Endothelial cell of umbilical vein (primary cell): ENCODE data around the gene GHRH. TPM values are rescaled to one million over a fixed set of nuclear protein-coding genes. Genes with fewer than 3 reads are reported as not detected.

Experiments
- BruUV-seq: library from RNA; stranded (reverse); fragments of 400-500 nt; replicated peaks from 2 replicates; lab custom pipeline; 2021; lab: Mats Ljungman, UMichigan
- CTCF ChIA-PET: fragments of 300-600, 350-600 bp; sonication (Branson Sonifier 250); formaldehyde crosslinking; loops from one replicate; lab custom pipeline; 2021; ENCODE audit warnings: antibody characterized with exemption, inconsistent platforms; lab: Charles Lee
- POLR2A ChIA-PET: fragments of 300-600, 350-600 bp; sonication (Branson Sonifier 250); formaldehyde crosslinking; loops from one replicate; lab custom pipeline; 2021; ENCODE audit warnings: antibody characterized with exemption, inconsistent platforms; lab: Charles Lee
- DNase-seq: peaks from one replicate; pipeline ENCODE4 v3.0.0-alpha.2; 2011; ENCODE audit warnings: low read depth, low spot score
- FAIRE-seq: peaks from 2 replicates; lab custom pipeline; 2011; peaks lifted over from hg19 to GRCh38; lab: Jason Lieb, UNC
- H2AFZ ChIP-seq: 2 replicates; pipeline ENCODE4 v1.6.0; 2012; ENCODE audit warnings: low read depth, low read length, control low read depth, inconsistent platforms
- H3K27ac ChIP-seq: 2 replicates; pipeline ENCODE4 v1.5.1; 2011; ENCODE audit warnings: low read depth, mild to moderate bottlenecking, control low read depth, low read length, moderate library complexity; ENCODE audit not compliant: insufficient read depth
- H3K27me3 ChIP-seq, 2 experiments: 2 replicates each; pipeline versions ENCODE4 v1.6.0 to v1.6.1; 2011; ENCODE audit warnings: low read length in 2 of 2, mixed read lengths in 1 of 2; ENCODE audit not compliant: control insufficient read depth in 2 of 2, insufficient read depth in 2 of 2
- H3K36me3 ChIP-seq, 2 experiments: 2 replicates in 1 of 2; 3 replicates in 1 of 2; pipeline ENCODE4 v1.5.1; 2011; ENCODE audit warnings: low read length in 2 of 2, mild to moderate bottlenecking in 1 of 2, moderate library complexity in 1 of 2; ENCODE audit not compliant: control insufficient read depth in 2 of 2, insufficient read depth in 2 of 2; ENCODE audit errors: extremely low read depth in 1 of 2
- H3K4me1 ChIP-seq: 3 replicates; pipeline ENCODE4 v1.5.1; 2011; ENCODE audit warnings: mild to moderate bottlenecking, low read length; ENCODE audit not compliant: control insufficient read depth, insufficient read depth; ENCODE audit errors: extremely low read depth
- H3K4me2 ChIP-seq: 2 replicates; pipeline ENCODE4 v1.6.1; 2011; ENCODE audit warnings: low read length, control low read depth, mixed read lengths; ENCODE audit not compliant: insufficient read depth
- H3K4me3 ChIP-seq, 3 experiments: fragments of 200-600 bp in 1 of 3; sonication (generic), shearing (Covaris generic) in 1 of 3; replicated peaks in 1 of 3; 2 replicates each; pipeline ENCODE4 v1.5.1; 2011 to 2016; ENCODE audit warnings: control low read depth in 3 of 3, low read length in 3 of 3, mild to moderate bottlenecking in 2 of 3, inconsistent platforms in 1 of 3, low read depth in 1 of 3, moderate library complexity in 1 of 3; ENCODE audit not compliant: insufficient read depth in 1 of 3
- H3K79me2 ChIP-seq: 2 replicates; pipeline ENCODE4 v1.6.0; 2012; ENCODE audit warnings: low read length, inconsistent platforms; ENCODE audit not compliant: control insufficient read depth, insufficient read depth
- H3K9ac ChIP-seq: replicated peaks from 2 replicates; pipeline ENCODE3; 2011; ENCODE audit warnings: low read length, control low read depth; ENCODE audit not compliant: insufficient read depth; ENCODE audit errors: extremely low read depth
- H3K9me1 ChIP-seq: replicated peaks from 3 replicates; pipeline ENCODE4 v1.6.0; 2011; ENCODE audit warnings: mild to moderate bottlenecking, low read length; ENCODE audit not compliant: control insufficient read depth, insufficient read depth; ENCODE audit errors: extremely low read depth
- H3K9me3 ChIP-seq: replicated peaks from 2 replicates; pipeline ENCODE4 v1.5.1; 2012; ENCODE audit warnings: low read length, inconsistent platforms; ENCODE audit not compliant: control insufficient read depth, insufficient read depth
- H4K20me1 ChIP-seq: replicated peaks from 2 replicates; pipeline ENCODE3; 2011; ENCODE audit warnings: mild to moderate bottlenecking, low read length; ENCODE audit not compliant: control insufficient read depth, insufficient read depth; ENCODE audit errors: extremely low read depth
- CTCF ChIP-seq, 2 donors: IDR thresholded peaks; 1 replicate in 1 of 2; 2 replicates in 1 of 2; pipeline ENCODE4 v1.5.1; 2011; ENCODE audit warnings: low read length in 2 of 2, mild to moderate bottlenecking in 2 of 2, moderate library complexity in 2 of 2, control low read depth in 1 of 2, inconsistent platforms in 1 of 2, low read depth in 1 of 2; ENCODE audit not compliant: insufficient read depth in 1 of 2; ENCODE audit errors: extremely low read depth in 1 of 2
- FOS ChIP-seq: IDR thresholded peaks from 2 replicates; pipeline ENCODE4 v1.6.1; 2011; ENCODE audit warnings: mild to moderate bottlenecking, low read length, moderate library complexity, borderline replicate concordance; ENCODE audit not compliant: insufficient read depth
- GATA2 ChIP-seq: IDR thresholded peaks from 2 replicates; pipeline ENCODE4 v1.7.0; 2011; ENCODE audit warnings: low read depth, mild to moderate bottlenecking, moderate library complexity, mixed read lengths, low read length; ENCODE audit not compliant: insufficient read length, insufficient read depth
- MAX ChIP-seq: IDR thresholded peaks from 2 replicates; pipeline ENCODE4 v1.6.1; 2011; ENCODE audit not compliant: insufficient read depth, insufficient read length
- POLR2A ChIP-seq: IDR thresholded peaks from 2 replicates; pipeline ENCODE4 v1.6.1; 2012; ENCODE audit warnings: low read depth, mild to moderate bottlenecking, control low read depth, low read length
- POLR2AphosphoS5 ChIP-seq: IDR thresholded peaks from 2 replicates; pipeline ENCODE4 v1.6.1; 2012; ENCODE audit warnings: low read depth, mild to moderate bottlenecking, control low read depth, low read length, moderate library complexity; ENCODE audit not compliant: insufficient read depth
- dilution Hi-C: fragments of 300-500 bp; cut with MboI; formaldehyde crosslinking; loops from one replicate; pipeline ENCODE4 v1.15.0; 2019; ENCODE audit warnings: low sequenced_read_pairs; ENCODE audit not compliant: extremely low pct_ligation_motif_present
- intact Hi-C: fragments of 100-400 bp; cut with micrococcal nuclease; formaldehyde crosslinking; loops from one replicate; pipeline ENCODE4 v1.10.0; 2022
- polyA plus RNA-seq, 4 experiments: library from polyadenylated mRNA; depleted of rRNA in 3 of 4; stranded (reverse) in 3 of 4; unstranded in 1 of 4; fragments of >200 nt; gene quantifications; 2 replicates each; pipeline versions ENCODE4 v1.2.1 to v1.2.3, GENCODE V29; 2011 to 2012; ENCODE audit warnings: missing spikeins in 1 of 4
- total RNA-seq: library from RNA; stranded (reverse); gene quantifications from 2 replicates; pipeline ENCODE4 v1.2.3, GENCODE V29; 2021

GHRH gene
- total and polyA plus RNA-seq, 2 donors (not counting 3 experiments of a cell fraction or from before 2014, with no cell fraction given): not detected

- dilution Hi-C loops: no loop called here
- Histone ChIP-seq H3K4me1 (no peaks in the 10 kb centered on the region), H3K4me2 (no peak overlapping the region), H2AFZ (no peak overlapping the region), H3K27me3 (no peaks in the 10 kb centered on the region), H3K9me3 (no peaks in the 10 kb centered on the region), H3K4me3 (no peak overlapping the region), H3K79me2 (no peaks in the 10 kb centered on the region), H3K9ac (no peak overlapping the region), H4K20me1 (no peaks in the 10 kb centered on the region), H3K9me1 (no peaks in the 10 kb centered on the region), H3K27ac (no peak overlapping the region), H3K36me3 (peaks cover 46 to 57% of the 10 kb centered on the region in 2 experiments)
- CTCF ChIA-PET: interaction anchor here (0.7 to 2.1 kb wide), 2 partner anchors 33 to 42 kb away, joined by 3 to 7 read pairs; no protein-coding TSS in a partner anchor
- FAIRE-seq (no peak), DNase-seq (no peak)
- POLR2A ChIA-PET: no interaction called here
- intact Hi-C loops: no loop called here
- BruUV-seq: no TSS peak
- no peak for TF ChIP-seq GATA2
- TF ChIP-seq MAX: no peak
- TF ChIP-seq POLR2A: no peak
- no peak for TF ChIP-seq POLR2AphosphoS5
- no peak for TF ChIP-seq CTCF (IDR thresholded peaks at IDR 0.05; ENCODE audit: extremely low read depth in 1 of 2, insufficient read depth in 1 of 2, low read depth in 1 of 2, low read length in 2 of 2)
- no peak for TF ChIP-seq FOS
Observed at GRCh38 chr20:37228656-37229055, 33.0 kb downstream of the GHRH start.
